Calu3 (cell line): ENCODE data around the gene TPTE. TPM values are rescaled to one million over a fixed set of nuclear protein-coding genes. Genes with fewer than 3 reads are reported as not detected.
"Not testable (repeated sequence)": the region's sequence is repeated elsewhere in the genome, so short reads cannot be mapped to it uniquely, and the experiment has no call there.

Experiments used
- BruUV-seq: library from RNA; stranded (reverse); fragments of 400-500 nt; replicated peaks from 2 replicates; lab custom pipeline; 2021; lab: Mats Ljungman, UMichigan
- CTCF ChIA-PET: fragments of 300-600 bp; sonication (Branson Sonifier 250); formaldehyde crosslinking; loops from one replicate; lab custom pipeline; 2022; ENCODE audit warnings: antibody characterized with exemption; lab: Charles Lee
- DNase-seq: peaks from one replicate; pipeline ENCODE4 v3.0.0; 2022
- H3K27ac Mint-ChIP-seq: one replicate; pipeline ENCODE4 v1.8.0; 2022; ENCODE audit warnings: mixed read lengths; ENCODE audit not compliant: unreplicated experiment
- H3K27me3 Mint-ChIP-seq: one replicate; pipeline ENCODE4 v1.8.0; 2022; ENCODE audit warnings: mixed read lengths; ENCODE audit not compliant: unreplicated experiment
- H3K36me3 Mint-ChIP-seq: one replicate; pipeline ENCODE4 v1.8.0; 2022; ENCODE audit warnings: mild to moderate bottlenecking, moderate library complexity, mixed read lengths; ENCODE audit not compliant: insufficient read depth, unreplicated experiment
- H3K4me1 Mint-ChIP-seq: one replicate; pipeline ENCODE4 v1.8.0; 2022; ENCODE audit warnings: mild to moderate bottlenecking, low read depth, mixed read lengths; ENCODE audit not compliant: unreplicated experiment
- H3K4me3 Mint-ChIP-seq: one replicate; pipeline ENCODE4 v1.8.0; 2022; ENCODE audit warnings: mild to moderate bottlenecking, low read depth, moderate library complexity, mixed read lengths; ENCODE audit not compliant: unreplicated experiment
- H3K9me3 Mint-ChIP-seq: one replicate; pipeline ENCODE4 v1.8.0; 2022; ENCODE audit warnings: low read depth, mixed read lengths; ENCODE audit not compliant: unreplicated experiment
- CTCF ChIP-seq: fragments of 200-600 bp; IDR thresholded peaks from one replicate; pipeline ENCODE4 v1.8.0; 2022; ENCODE audit warnings: antibody characterized with exemption; ENCODE audit not compliant: unreplicated experiment
- intact Hi-C: fragments of 100-400 bp; cut with micrococcal nuclease; formaldehyde crosslinking; loops from one replicate; pipeline ENCODE4 v1.10.0; 2022; ENCODE audit not compliant: unreplicated experiment
- total RNA-seq: library from RNA; stranded (reverse); gene quantifications from 2 replicates; pipeline ENCODE4 v1.2.3, GENCODE V29; 2022

The TPTE gene
- total RNA-seq, 1 experiment from 2014 or later = not detected

- H3K27me3 Mint-ChIP-seq, H3K4me1 Mint-ChIP-seq, intact Hi-C loops, H3K27ac Mint-ChIP-seq, BruUV-seq, H3K36me3 Mint-ChIP-seq, CTCF ChIA-PET, H3K4me3 Mint-ChIP-seq, H3K9me3 Mint-ChIP-seq, DNase-seq: not testable (repeated sequence)
These were observed 49.4 kb downstream of the TPTE start for GRCh38 chr21:10570803-10571202.

- intact Hi-C loops, H3K4me3 Mint-ChIP-seq, H3K36me3 Mint-ChIP-seq, H3K27me3 Mint-ChIP-seq, H3K4me1 Mint-ChIP-seq, DNase-seq, H3K27ac Mint-ChIP-seq, BruUV-seq, CTCF ChIA-PET: not testable (repeated sequence)
- H3K9me3 Mint-ChIP-seq = peaks cover 10% of the 10 kb centered on the region
These were observed 53.3 kb downstream of the TPTE start for GRCh38 chr21:10574531-10575310.

GRCh38 chr21:10575311-10575667 lies 53.9 kb downstream of the TPTE start:
- no peak for DNase-seq
- no peak overlapping the region for H3K27ac Mint-ChIP-seq
- H3K4me1 Mint-ChIP-seq = no peaks in the 10 kb centered on the region
- H3K4me3 Mint-ChIP-seq = no peak overlapping the region
- TF ChIP-seq CTCF = no peak
- H3K36me3 Mint-ChIP-seq = no peaks in the 10 kb centered on the region
- peaks cover 10% of the 10 kb centered on the region for H3K9me3 Mint-ChIP-seq
- CTCF ChIA-PET = no interaction called here
- intact Hi-C loops = no loop called here
- no peaks in the 10 kb centered on the region for H3K27me3 Mint-ChIP-seq
- no TSS peak for BruUV-seq

GRCh38 chr21:10578910-10579309 lies 57.5 kb downstream of the TPTE start:
- H3K4me1 Mint-ChIP-seq, H3K4me3 Mint-ChIP-seq, H3K27me3 Mint-ChIP-seq, CTCF ChIA-PET, H3K27ac Mint-ChIP-seq, DNase-seq, H3K36me3 Mint-ChIP-seq, intact Hi-C loops, BruUV-seq: not testable (repeated sequence)
- H3K9me3 Mint-ChIP-seq = peaks cover 10% of the 10 kb centered on the region

DNA sequence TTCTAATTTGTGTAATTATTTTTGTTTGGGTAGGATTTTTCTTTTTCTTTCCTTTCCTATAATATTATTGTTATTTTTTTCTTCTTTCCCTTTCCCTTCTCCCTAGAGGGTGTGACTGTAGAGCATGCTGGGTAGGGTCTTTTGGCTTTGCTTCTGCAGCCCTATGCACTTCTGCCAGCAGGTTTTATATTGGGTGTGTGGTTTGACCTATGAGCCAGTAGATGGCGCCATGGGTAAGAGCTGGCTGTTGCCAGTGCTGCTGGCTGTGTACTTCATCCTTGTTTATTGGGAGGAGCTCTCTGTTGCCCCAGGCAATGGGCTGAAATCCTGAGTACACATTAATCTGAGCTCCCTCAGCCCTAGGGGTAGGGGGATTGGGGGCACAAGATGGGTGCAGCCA lies 67.7 kb downstream of the TPTE start:
- H3K9me3 Mint-ChIP-seq, H3K4me1 Mint-ChIP-seq, CTCF ChIA-PET, H3K4me3 Mint-ChIP-seq, H3K27me3 Mint-ChIP-seq, BruUV-seq, DNase-seq, H3K36me3 Mint-ChIP-seq, intact Hi-C loops, H3K27ac Mint-ChIP-seq: not testable (repeated sequence)

GRCh38 chr21:10607074-10607473 lies 85.7 kb downstream of the TPTE start:
- H3K4me1 Mint-ChIP-seq, intact Hi-C loops, H3K27ac Mint-ChIP-seq, H3K4me3 Mint-ChIP-seq, BruUV-seq, H3K9me3 Mint-ChIP-seq, CTCF ChIA-PET, H3K36me3 Mint-ChIP-seq, DNase-seq, H3K27me3 Mint-ChIP-seq: not testable (repeated sequence)

DNA sequence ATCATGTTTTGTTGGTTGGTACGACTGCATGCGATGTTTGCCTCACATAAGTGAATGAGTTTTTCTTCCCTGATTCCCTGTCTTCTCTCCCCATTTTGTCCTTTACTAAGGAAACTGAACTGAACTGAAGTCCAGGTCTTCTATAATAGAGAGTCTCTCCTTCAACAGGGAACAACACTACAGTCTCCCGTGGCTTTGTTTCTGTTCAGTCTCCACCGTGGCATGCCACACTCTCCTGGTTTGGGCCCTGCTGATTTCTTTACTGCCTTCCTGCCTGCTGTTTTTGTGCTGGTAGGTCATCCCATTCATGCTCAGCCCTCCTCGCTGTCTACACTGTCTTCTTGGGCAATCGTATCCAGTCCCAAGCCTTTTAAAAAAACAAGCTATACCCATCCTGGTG lies 92.9 kb downstream of the TPTE start:
- H3K27me3 Mint-ChIP-seq, H3K36me3 Mint-ChIP-seq, DNase-seq, H3K4me3 Mint-ChIP-seq, H3K27ac Mint-ChIP-seq, BruUV-seq, H3K4me1 Mint-ChIP-seq, CTCF ChIA-PET, intact Hi-C loops, H3K9me3 Mint-ChIP-seq: not testable (repeated sequence)

DNA sequence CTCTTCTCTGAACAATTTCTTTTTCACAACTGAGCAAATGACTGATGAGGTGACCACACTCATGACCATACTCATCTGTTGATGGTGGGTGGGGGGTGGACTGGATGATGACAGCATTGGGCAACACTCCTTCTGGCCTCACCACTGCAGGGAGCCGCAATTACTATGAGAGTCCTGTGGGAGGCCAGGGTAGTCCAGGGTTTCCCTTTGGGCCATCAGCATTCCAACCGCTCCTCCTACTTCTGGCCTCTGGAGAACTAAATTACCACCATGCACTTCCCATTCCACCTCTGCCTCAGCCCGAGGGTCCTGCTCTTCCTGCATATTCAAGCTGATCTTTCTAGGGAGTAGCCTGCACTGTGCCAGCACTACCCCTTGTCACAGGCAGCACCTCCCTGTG lies 94.7 kb downstream of the TPTE start:
- H3K4me1 Mint-ChIP-seq, H3K27me3 Mint-ChIP-seq, H3K4me3 Mint-ChIP-seq, CTCF ChIA-PET, H3K27ac Mint-ChIP-seq, DNase-seq, intact Hi-C loops, H3K36me3 Mint-ChIP-seq, H3K9me3 Mint-ChIP-seq, BruUV-seq: not testable (repeated sequence)
